HEK293 (cell line): Measurements from ENCODE around the gene SLC38A7.

ENCODE experiments used
- CTCF ChIA-PET: fragments of 350-600 bp; formaldehyde crosslinking; extraction: SDS; loops from one replicate; lab custom pipeline; 2021; ENCODE audit warnings: antibody characterized with exemption; lab: Yijun Ruan, JAX
- POLR2A ChIA-PET: fragments of 300-600 bp; formaldehyde crosslinking; extraction: SDS; loops from one replicate; lab custom pipeline; 2020; ENCODE audit warnings: antibody characterized with exemption, inconsistent platforms; lab: Yijun Ruan, JAX
- H3K27ac ChIP-seq: fragments of 200-500 bp; sonication (Bioruptor generic); 2 replicates; pipeline ENCODE4 v1.5.1; 2014; ENCODE audit warnings: low read depth, low read length, control low read depth, inconsistent platforms; ENCODE audit errors: extremely low read depth
- H3K36me3 ChIP-seq, 2 experiments: fragments of 200-500 bp in 1 of 2; sonication (Bioruptor generic) in 1 of 2; 1 replicate in 1 of 2; 2 replicates in 1 of 2; pipeline ENCODE4 v1.5.1; 2014 to 2017; ENCODE audit warnings: inconsistent platforms in 2 of 2, low read length in 2 of 2; ENCODE audit not compliant: control insufficient read depth in 2 of 2, insufficient read depth in 1 of 2
- H3K4me1 ChIP-seq: fragments of 200-500 bp; sonication (Bioruptor generic); 2 replicates; pipeline ENCODE4 v1.5.1; 2014; ENCODE audit warnings: mild to moderate bottlenecking, low read length, inconsistent platforms; ENCODE audit not compliant: control insufficient read depth, insufficient read depth
- H3K4me3 ChIP-seq: 2 replicates; pipeline ENCODE4 v1.5.1; 2011; ENCODE audit warnings: low read depth, mild to moderate bottlenecking, control low read depth, low read length, moderate library complexity
- H3K9me3 ChIP-seq: fragments of 200-500 bp; sonication (Bioruptor generic); 2 replicates; pipeline ENCODE4 v1.5.1; 2014; ENCODE audit warnings: low read depth, low read length, inconsistent platforms; ENCODE audit not compliant: control insufficient read depth, insufficient read depth
- BCL11A ChIP-seq: fragments of 450-650 bp; formaldehyde crosslinking; IDR thresholded peaks from 2 replicates; pipeline ENCODE4 v1.5.1; 2016; ENCODE audit warnings: low read depth, missing biosample characterization, missing genetic modification characterization
- MYNN ChIP-seq: fragments of 450-650 bp; formaldehyde crosslinking; IDR thresholded peaks from 2 replicates; pipeline ENCODE4 v1.5.1; 2016; ENCODE audit warnings: missing biosample characterization, missing genetic modification characterization, borderline replicate concordance
- SP2 ChIP-seq: fragments of 450-650 bp; formaldehyde crosslinking; IDR thresholded peaks from 2 replicates; pipeline ENCODE4 v1.5.1; 2016; ENCODE audit warnings: missing biosample characterization, missing genetic modification characterization
- ZBTB17 ChIP-seq: fragments of 450-650 bp; formaldehyde crosslinking; IDR thresholded peaks from 2 replicates; pipeline ENCODE4 v1.5.1; 2016; ENCODE audit warnings: missing biosample characterization, missing genetic modification characterization
- ZBTB20 ChIP-seq: fragments of 450-650 bp; formaldehyde crosslinking; IDR thresholded peaks from 2 replicates; pipeline ENCODE4 v1.5.1; 2016; ENCODE audit warnings: missing biosample characterization, missing genetic modification characterization
- ZFP37 ChIP-seq: fragments of 450-650 bp; formaldehyde crosslinking; IDR thresholded peaks from 2 replicates; pipeline ENCODE4 v1.5.1; 2016; ENCODE audit warnings: missing biosample characterization, missing genetic modification characterization
- ZFP41 ChIP-seq: fragments of 450-650 bp; formaldehyde crosslinking; IDR thresholded peaks from 2 replicates; pipeline ENCODE4 v1.5.1; 2016; ENCODE audit warnings: missing biosample characterization, missing genetic modification characterization, borderline replicate concordance
- ZNF175 ChIP-seq: fragments of 450-650 bp; formaldehyde crosslinking; IDR thresholded peaks from 2 replicates; pipeline ENCODE4 v1.5.1; 2016; ENCODE audit warnings: missing biosample characterization, missing genetic modification characterization
- ZNF211 ChIP-seq: fragments of 450-650 bp; formaldehyde crosslinking; IDR thresholded peaks from 2 replicates; pipeline ENCODE4 v1.5.1; 2016; ENCODE audit warnings: low read depth, missing biosample characterization, missing genetic modification characterization
- ZNF223 ChIP-seq: fragments of 450-650 bp; formaldehyde crosslinking; IDR thresholded peaks from 2 replicates; pipeline ENCODE4 v1.5.1; 2016; ENCODE audit warnings: missing biosample characterization, missing genetic modification characterization
- ZNF404 ChIP-seq: fragments of 450-650 bp; formaldehyde crosslinking; IDR thresholded peaks from 2 replicates; pipeline ENCODE4 v1.5.1; 2017; ENCODE audit warnings: missing biosample characterization, missing genetic modification characterization
- ZNF629 ChIP-seq: fragments of 450-650 bp; formaldehyde crosslinking; IDR thresholded peaks from 2 replicates; pipeline ENCODE4 v1.5.1; 2017; ENCODE audit warnings: missing biosample characterization, missing genetic modification characterization
- ZSCAN30 ChIP-seq: fragments of 450-650 bp; IDR thresholded peaks from 2 replicates; pipeline ENCODE4 v1.5.1; 2018; ENCODE audit warnings: missing biosample characterization, mild to moderate bottlenecking, missing genetic modification characterization, moderate library complexity
- TF ChIP-seq, protein P1 (sequence below): fragments of 450-650 bp; formaldehyde crosslinking; IDR thresholded peaks from 2 replicates; pipeline ENCODE4 v1.5.1; 2016; ENCODE audit warnings: missing biosample characterization, missing genetic modification characterization
- TF ChIP-seq, protein P2 (sequence below): fragments of 450-650 bp; formaldehyde crosslinking; IDR thresholded peaks from 2 replicates; pipeline ENCODE4 v1.5.1; 2016; ENCODE audit warnings: missing biosample characterization, missing genetic modification characterization, borderline replicate concordance
- TF ChIP-seq, protein P3 (sequence below): fragments of 450-650 bp; formaldehyde crosslinking; IDR thresholded peaks from 2 replicates; pipeline ENCODE4 v1.5.1; 2017; ENCODE audit warnings: missing biosample characterization, missing genetic modification characterization
- TF ChIP-seq, protein P4 (sequence below): fragments of 450-650 bp; formaldehyde crosslinking; IDR thresholded peaks from 2 replicates; pipeline ENCODE4; 2016; ENCODE audit warnings: missing biosample characterization, missing genetic modification characterization
- TF ChIP-seq, protein P5 (sequence below): fragments of 450-650 bp; formaldehyde crosslinking; IDR thresholded peaks from 2 replicates; pipeline ENCODE4 v1.5.1; 2016; ENCODE audit warnings: missing biosample characterization, missing genetic modification characterization
- TF ChIP-seq, protein P6 (sequence below): fragments of 450-650 bp; formaldehyde crosslinking; conservative IDR thresholded peaks from 2 replicates; pipeline ENCODE4 v1.5.1; 2016; ENCODE audit warnings: low read depth, missing biosample characterization, missing genetic modification characterization

SLC38A7 gene

DNA sequence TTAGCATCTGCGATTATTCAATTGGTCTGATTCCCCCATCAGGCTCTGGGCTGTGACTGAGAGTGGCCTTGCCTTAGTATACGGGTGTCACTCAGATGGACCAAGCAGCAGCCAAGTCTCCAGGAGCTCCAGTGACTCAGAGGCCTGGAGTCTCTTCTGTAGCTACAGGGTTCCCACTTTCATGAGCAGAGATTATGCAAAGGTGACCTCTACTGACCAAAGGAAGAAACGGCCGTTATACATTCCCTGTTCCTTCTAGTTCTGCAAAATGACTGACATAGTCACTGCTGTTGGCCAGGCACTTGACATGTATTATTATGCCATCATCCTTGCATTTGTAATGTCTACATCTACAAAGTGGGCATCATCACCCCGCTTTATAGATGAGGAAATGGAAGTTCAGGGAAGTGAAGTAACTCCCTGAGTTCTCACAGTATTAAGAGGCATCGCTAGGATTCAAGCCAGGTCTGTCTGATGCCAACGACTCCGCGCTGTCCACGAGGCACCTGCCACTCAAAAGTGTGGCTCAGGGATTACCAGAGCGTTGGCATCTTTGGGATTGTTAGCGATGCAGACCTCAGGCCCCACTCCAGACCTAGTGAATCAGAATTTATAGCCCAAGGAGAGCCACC lies 23.3 kb downstream of the SLC38A7 start:
- Histone ChIP-seq H3K9me3 (no peaks in the 10 kb centered on the region), H3K4me3 (no peak overlapping the region), H3K36me3 (no peaks in the 10 kb centered on the region), H3K4me1 (no peaks in the 10 kb centered on the region), H3K27ac (no peak overlapping the region)
- ChIA-PET CTCF (interaction anchor here (0.6 to 1.8 kb wide), 27 partner anchors 8 to 690 kb away, joined by 3 to 14 read pairs (median 4); no protein-coding TSS in a partner anchor), POLR2A (interaction anchor here (0.6 to 1.5 kb wide), 3 partner anchors 12 to 166 kb away, joined by 3 read pairs; no protein-coding TSS in a partner anchor)
- TF ChIP-seq SP2 (tag by site-specific recombination) (no peak), ZNF223 (no peak), BCL11A (tag by site-specific recombination) (no peak), ZBTB17 (tag by site-specific recombination) (no peak), ZNF175 (tag by site-specific recombination) (no peak), ZNF629 (no peak), MYNN (no peak), ZNF404 (no peak), ZFP37 (tag by site-specific recombination) (no peak), ZNF211 (tag by site-specific recombination) (no peak), ZBTB20 (tag by site-specific recombination) (0 out of 2 replicates have a peak, but pooled peaks have one; percentile 9), ZFP41 (no peak), ZSCAN30 (tag by site-specific recombination) (peak; percentile 66; the same call in 1 of the 2 replicates)
- TF ChIP-seq, protein P1, sequence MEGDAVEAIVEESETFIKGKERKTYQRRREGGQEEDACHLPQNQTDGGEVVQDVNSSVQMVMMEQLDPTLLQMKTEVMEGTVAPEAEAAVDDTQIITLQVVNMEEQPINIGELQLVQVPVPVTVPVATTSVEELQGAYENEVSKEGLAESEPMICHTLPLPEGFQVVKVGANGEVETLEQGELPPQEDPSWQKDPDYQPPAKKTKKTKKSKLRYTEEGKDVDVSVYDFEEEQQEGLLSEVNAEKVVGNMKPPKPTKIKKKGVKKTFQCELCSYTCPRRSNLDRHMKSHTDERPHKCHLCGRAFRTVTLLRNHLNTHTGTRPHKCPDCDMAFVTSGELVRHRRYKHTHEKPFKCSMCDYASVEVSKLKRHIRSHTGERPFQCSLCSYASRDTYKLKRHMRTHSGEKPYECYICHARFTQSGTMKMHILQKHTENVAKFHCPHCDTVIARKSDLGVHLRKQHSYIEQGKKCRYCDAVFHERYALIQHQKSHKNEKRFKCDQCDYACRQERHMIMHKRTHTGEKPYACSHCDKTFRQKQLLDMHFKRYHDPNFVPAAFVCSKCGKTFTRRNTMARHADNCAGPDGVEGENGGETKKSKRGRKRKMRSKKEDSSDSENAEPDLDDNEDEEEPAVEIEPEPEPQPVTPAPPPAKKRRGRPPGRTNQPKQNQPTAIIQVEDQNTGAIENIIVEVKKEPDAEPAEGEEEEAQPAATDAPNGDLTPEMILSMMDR (tag by site-specific recombination) = peak; percentile 66
- TF ChIP-seq, protein P2, sequence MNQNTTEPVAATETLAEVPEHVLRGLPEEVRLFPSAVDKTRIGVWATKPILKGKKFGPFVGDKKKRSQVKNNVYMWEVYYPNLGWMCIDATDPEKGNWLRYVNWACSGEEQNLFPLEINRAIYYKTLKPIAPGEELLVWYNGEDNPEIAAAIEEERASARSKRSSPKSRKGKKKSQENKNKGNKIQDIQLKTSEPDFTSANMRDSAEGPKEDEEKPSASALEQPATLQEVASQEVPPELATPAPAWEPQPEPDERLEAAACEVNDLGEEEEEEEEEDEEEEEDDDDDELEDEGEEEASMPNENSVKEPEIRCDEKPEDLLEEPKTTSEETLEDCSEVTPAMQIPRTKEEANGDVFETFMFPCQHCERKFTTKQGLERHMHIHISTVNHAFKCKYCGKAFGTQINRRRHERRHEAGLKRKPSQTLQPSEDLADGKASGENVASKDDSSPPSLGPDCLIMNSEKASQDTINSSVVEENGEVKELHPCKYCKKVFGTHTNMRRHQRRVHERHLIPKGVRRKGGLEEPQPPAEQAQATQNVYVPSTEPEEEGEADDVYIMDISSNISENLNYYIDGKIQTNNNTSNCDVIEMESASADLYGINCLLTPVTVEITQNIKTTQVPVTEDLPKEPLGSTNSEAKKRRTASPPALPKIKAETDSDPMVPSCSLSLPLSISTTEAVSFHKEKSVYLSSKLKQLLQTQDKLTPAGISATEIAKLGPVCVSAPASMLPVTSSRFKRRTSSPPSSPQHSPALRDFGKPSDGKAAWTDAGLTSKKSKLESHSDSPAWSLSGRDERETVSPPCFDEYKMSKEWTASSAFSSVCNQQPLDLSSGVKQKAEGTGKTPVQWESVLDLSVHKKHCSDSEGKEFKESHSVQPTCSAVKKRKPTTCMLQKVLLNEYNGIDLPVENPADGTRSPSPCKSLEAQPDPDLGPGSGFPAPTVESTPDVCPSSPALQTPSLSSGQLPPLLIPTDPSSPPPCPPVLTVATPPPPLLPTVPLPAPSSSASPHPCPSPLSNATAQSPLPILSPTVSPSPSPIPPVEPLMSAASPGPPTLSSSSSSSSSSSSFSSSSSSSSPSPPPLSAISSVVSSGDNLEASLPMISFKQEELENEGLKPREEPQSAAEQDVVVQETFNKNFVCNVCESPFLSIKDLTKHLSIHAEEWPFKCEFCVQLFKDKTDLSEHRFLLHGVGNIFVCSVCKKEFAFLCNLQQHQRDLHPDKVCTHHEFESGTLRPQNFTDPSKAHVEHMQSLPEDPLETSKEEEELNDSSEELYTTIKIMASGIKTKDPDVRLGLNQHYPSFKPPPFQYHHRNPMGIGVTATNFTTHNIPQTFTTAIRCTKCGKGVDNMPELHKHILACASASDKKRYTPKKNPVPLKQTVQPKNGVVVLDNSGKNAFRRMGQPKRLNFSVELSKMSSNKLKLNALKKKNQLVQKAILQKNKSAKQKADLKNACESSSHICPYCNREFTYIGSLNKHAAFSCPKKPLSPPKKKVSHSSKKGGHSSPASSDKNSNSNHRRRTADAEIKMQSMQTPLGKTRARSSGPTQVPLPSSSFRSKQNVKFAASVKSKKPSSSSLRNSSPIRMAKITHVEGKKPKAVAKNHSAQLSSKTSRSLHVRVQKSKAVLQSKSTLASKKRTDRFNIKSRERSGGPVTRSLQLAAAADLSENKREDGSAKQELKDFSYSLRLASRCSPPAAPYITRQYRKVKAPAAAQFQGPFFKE (tag by site-specific recombination) = no peak
- TF ChIP-seq, protein P3, sequence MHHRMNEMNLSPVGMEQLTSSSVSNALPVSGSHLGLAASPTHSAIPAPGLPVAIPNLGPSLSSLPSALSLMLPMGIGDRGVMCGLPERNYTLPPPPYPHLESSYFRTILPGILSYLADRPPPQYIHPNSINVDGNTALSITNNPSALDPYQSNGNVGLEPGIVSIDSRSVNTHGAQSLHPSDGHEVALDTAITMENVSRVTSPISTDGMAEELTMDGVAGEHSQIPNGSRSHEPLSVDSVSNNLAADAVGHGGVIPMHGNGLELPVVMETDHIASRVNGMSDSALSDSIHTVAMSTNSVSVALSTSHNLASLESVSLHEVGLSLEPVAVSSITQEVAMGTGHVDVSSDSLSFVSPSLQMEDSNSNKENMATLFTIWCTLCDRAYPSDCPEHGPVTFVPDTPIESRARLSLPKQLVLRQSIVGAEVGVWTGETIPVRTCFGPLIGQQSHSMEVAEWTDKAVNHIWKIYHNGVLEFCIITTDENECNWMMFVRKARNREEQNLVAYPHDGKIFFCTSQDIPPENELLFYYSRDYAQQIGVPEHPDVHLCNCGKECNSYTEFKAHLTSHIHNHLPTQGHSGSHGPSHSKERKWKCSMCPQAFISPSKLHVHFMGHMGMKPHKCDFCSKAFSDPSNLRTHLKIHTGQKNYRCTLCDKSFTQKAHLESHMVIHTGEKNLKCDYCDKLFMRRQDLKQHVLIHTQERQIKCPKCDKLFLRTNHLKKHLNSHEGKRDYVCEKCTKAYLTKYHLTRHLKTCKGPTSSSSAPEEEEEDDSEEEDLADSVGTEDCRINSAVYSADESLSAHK (tag by site-specific recombination) = no peak
- TF ChIP-seq, protein P4, sequence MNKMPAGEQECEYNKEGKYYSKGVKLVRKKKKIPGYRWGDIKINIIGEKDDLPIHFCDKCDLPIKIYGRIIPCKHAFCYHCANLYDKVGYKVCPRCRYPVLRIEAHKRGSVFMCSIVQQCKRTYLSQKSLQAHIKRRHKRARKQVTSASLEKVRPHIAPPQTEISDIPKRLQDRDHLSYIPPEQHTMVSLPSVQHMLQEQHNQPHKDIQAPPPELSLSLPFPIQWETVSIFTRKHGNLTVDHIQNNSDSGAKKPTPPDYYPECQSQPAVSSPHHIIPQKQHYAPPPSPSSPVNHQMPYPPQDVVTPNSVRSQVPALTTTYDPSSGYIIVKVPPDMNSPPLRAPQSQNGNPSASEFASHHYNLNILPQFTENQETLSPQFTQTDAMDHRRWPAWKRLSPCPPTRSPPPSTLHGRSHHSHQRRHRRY (tag by site-specific recombination) = no peak
- TF ChIP-seq, protein P5, sequence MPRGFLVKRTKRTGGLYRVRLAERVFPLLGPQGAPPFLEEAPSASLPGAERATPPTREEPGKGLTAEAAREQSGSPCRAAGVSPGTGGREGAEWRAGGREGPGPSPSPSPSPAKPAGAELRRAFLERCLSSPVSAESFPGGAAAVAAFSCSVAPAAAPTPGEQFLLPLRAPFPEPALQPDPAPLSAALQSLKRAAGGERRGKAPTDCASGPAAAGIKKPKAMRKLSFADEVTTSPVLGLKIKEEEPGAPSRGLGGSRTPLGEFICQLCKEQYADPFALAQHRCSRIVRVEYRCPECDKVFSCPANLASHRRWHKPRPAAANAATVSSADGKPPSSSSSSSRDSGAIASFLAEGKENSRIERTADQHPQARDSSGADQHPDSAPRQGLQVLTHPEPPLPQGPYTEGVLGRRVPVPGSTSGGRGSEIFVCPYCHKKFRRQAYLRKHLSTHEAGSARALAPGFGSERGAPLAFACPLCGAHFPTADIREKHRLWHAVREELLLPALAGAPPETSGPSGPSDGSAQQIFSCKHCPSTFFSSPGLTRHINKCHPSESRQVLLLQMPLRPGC (tag by site-specific recombination) = no peak
- TF ChIP-seq, protein P6, sequence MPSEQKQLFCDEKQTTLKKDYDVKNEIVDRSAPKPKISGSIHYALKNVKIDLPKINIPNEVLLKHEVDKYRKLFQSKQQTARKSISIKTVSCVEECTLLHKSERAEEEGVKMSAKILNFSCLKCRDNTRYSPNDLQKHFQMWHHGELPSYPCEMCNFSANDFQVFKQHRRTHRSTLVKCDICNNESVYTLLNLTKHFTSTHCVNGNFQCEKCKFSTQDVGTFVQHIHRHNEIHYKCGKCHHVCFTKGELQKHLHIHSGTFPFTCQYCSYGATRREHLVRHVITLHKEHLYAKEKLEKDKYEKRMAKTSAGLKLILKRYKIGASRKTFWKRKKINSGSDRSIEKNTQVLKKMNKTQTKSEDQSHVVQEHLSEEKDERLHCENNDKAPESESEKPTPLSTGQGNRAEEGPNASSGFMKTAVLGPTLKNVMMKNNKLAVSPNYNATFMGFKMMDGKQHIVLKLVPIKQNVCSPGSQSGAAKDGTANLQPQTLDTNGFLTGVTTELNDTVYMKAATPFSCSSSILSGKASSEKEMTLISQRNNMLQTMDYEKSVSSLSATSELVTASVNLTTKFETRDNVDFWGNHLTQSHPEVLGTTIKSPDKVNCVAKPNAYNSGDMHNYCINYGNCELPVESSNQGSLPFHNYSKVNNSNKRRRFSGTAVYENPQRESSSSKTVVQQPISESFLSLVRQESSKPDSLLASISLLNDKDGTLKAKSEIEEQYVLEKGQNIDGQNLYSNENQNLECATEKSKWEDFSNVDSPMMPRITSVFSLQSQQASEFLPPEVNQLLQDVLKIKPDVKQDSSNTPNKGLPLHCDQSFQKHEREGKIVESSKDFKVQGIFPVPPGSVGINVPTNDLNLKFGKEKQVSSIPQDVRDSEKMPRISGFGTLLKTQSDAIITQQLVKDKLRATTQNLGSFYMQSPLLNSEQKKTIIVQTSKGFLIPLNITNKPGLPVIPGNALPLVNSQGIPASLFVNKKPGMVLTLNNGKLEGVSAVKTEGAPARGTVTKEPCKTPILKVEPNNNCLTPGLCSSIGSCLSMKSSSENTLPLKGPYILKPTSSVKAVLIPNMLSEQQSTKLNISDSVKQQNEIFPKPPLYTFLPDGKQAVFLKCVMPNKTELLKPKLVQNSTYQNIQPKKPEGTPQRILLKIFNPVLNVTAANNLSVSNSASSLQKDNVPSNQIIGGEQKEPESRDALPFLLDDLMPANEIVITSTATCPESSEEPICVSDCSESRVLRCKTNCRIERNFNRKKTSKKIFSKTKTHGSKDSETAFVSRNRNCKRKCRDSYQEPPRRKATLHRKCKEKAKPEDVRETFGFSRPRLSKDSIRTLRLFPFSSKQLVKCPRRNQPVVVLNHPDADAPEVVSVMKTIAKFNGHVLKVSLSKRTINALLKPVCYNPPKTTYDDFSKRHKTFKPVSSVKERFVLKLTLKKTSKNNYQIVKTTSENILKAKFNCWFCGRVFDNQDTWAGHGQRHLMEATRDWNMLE (tag by site-specific recombination) = no peak
